Gastrocnemius medialis (tissue), 4 donors: ENCODE measurements around the gene ALOX5.

Experiments used
- POLR2A ChIP-seq, 2 donors: fragments of 450-650 bp; IDR thresholded peaks; one replicate each; pipeline ENCODE4 v1.6.1; 2017; ENCODE audit warnings: antibody characterized with exemption in 2 of 2, mild to moderate bottlenecking in 2 of 2, moderate library complexity in 2 of 2
- TF ChIP-seq, protein P1 (sequence below), 5 experiments: fragments of 450-650 bp in 3 of 5; fragments of 200-600 bp in 2 of 5; sonication (generic) in 2 of 5; IDR thresholded peaks in 4 of 5; conservative IDR thresholded peaks in 1 of 5; 1 replicate in 4 of 5; 2 replicates in 1 of 5; pipeline ENCODE4 v1.5.1; 2016 to 2019; ENCODE audit warnings: antibody characterized with exemption in 5 of 5, mild to moderate bottlenecking in 3 of 5, moderate library complexity in 3 of 5

DNA sequence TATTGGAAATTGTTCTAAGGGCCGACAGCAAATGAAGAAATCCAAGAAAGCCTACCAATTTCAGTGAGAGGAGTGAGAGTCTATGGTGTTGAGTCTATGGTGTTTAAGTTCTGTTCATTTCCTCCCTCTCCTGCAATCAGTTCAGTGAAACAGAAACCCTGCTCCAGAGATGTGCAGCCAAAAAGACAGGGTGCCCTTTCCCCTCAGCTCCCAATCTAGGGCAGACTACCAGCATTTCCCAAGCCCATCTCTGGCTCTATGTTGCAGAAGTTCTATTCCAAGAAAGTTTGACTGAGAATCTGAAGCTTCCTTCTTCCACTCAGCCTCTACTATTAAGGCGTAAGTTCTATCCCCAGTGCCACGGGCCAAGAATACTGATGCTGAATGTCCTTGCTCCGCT is 18.5 kb upstream of the ALOX5 start:
- TF ChIP-seq, protein P1, sequence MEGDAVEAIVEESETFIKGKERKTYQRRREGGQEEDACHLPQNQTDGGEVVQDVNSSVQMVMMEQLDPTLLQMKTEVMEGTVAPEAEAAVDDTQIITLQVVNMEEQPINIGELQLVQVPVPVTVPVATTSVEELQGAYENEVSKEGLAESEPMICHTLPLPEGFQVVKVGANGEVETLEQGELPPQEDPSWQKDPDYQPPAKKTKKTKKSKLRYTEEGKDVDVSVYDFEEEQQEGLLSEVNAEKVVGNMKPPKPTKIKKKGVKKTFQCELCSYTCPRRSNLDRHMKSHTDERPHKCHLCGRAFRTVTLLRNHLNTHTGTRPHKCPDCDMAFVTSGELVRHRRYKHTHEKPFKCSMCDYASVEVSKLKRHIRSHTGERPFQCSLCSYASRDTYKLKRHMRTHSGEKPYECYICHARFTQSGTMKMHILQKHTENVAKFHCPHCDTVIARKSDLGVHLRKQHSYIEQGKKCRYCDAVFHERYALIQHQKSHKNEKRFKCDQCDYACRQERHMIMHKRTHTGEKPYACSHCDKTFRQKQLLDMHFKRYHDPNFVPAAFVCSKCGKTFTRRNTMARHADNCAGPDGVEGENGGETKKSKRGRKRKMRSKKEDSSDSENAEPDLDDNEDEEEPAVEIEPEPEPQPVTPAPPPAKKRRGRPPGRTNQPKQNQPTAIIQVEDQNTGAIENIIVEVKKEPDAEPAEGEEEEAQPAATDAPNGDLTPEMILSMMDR (IDR thresholded peaks at IDR 0.05 in 4 of 5, conservative IDR thresholded peaks at IDR 0.05 in 1 of 5), result no peak
- TF ChIP-seq POLR2A (IDR thresholded peaks at IDR 0.05), result no peak
